PC-9 (cell line): ENCODE results near the gene SNAPC1. TPM values are rescaled to one million over a fixed set of nuclear protein-coding genes. Genes with fewer than 3 reads are reported as not detected.

Experiments used
- BruUV-seq: library from RNA; stranded (reverse); fragments of 400-500 nt; replicated peaks from 2 replicates; lab custom pipeline; 2021; lab: Mats Ljungman, UMichigan
- CTCF ChIA-PET: fragments of 300-600 bp; sonication (Branson Sonifier 250); formaldehyde crosslinking; loops from one replicate; lab custom pipeline; 2022; ENCODE audit warnings: antibody characterized with exemption; lab: Charles Lee
- POLR2A ChIA-PET: fragments of 300-600 bp; sonication (Branson Sonifier 250); formaldehyde crosslinking; loops from one replicate; lab custom pipeline; 2022; ENCODE audit warnings: antibody characterized with exemption; ENCODE audit not compliant: unreplicated experiment; lab: Charles Lee
- DNase-seq, 2 experiments: peaks; one replicate each; pipeline versions ENCODE4 v3.0.0 to v3.0.0-alpha.2; 2015 to 2022; ENCODE audit warnings: mixed read lengths in 1 of 2
- H2AFZ ChIP-seq: fragments of 200-600 bp; sonication (generic); 2 replicates; pipeline ENCODE4 v1.8.1; 2017; ENCODE audit warnings: antibody characterized with exemption
- H3F3A ChIP-seq: fragments of 200-600 bp; sonication (generic); 2 replicates; pipeline ENCODE4 v1.8.1; 2017; ENCODE audit warnings: antibody characterized with exemption, mild to moderate bottlenecking, low read depth; ENCODE audit not compliant: insufficient read depth
- H3K27ac ChIP-seq: fragments of 200-600 bp; sonication (generic); 2 replicates; pipeline ENCODE4 v1.6.1; 2016; ENCODE audit warnings: mixed run types
- H3K27me3 ChIP-seq: fragments of 200-600 bp; sonication (generic); 2 replicates; pipeline ENCODE4 v1.6.1; 2016; ENCODE audit warnings: low read depth, mixed run types; ENCODE audit not compliant: insufficient read depth
- H3K36me3 ChIP-seq: fragments of 200-600 bp; sonication (generic); 2 replicates; pipeline ENCODE4 v1.6.1; 2016; ENCODE audit warnings: low read depth, mixed run types
- H3K4me1 ChIP-seq: fragments of 200-600 bp; sonication (generic); replicated peaks from 2 replicates; pipeline ENCODE4 v1.6.1; 2016; ENCODE audit warnings: mixed run types; ENCODE audit not compliant: insufficient read depth
- H3K4me2 ChIP-seq: fragments of 200-600 bp; sonication (generic); 2 replicates; pipeline ENCODE4 v1.6.1; 2017; ENCODE audit warnings: mixed run types
- H3K4me3 ChIP-seq: fragments of 200-600 bp; sonication (generic); 2 replicates; pipeline ENCODE4 v1.6.1; 2016; ENCODE audit warnings: mixed run types
- H3K79me2 ChIP-seq: fragments of 200-600 bp; sonication (generic); 2 replicates; pipeline ENCODE4 v1.6.1; 2017; ENCODE audit warnings: low read depth, mixed run types
- H3K9me2 ChIP-seq: fragments of 200-600 bp; sonication (generic); 2 replicates; pipeline ENCODE4 v1.8.1; 2017; ENCODE audit warnings: mild to moderate bottlenecking; ENCODE audit not compliant: insufficient read depth
- H3K9me3 ChIP-seq: fragments of 200-600 bp; sonication (generic); 2 replicates; pipeline ENCODE4 v1.8.1; 2016; ENCODE audit warnings: low read depth; ENCODE audit not compliant: insufficient read depth
- H4K20me1 ChIP-seq: fragments of 200-600 bp; sonication (generic); 2 replicates; pipeline ENCODE4 v1.8.1; 2017; ENCODE audit not compliant: insufficient read depth
- CTCF ChIP-seq: fragments of 200-600 bp; sonication (generic); conservative IDR thresholded peaks from 2 replicates; pipeline ENCODE4 v1.6.1; 2017; ENCODE audit warnings: mixed run types, antibody characterized with exemption, mild to moderate bottlenecking, moderate library complexity
- EZH2 ChIP-seq: fragments of 200-600 bp; sonication (generic); IDR thresholded peaks from 2 replicates; pipeline ENCODE4 v1.8.0; 2017; ENCODE audit warnings: antibody characterized with exemption, low read depth
- intact Hi-C: fragments of 100-400 bp; cut with micrococcal nuclease; formaldehyde crosslinking; loops from one replicate; pipeline ENCODE4 v1.10.0; 2022; ENCODE audit not compliant: unreplicated experiment
- total RNA-seq: library from RNA; stranded (reverse); gene quantifications from 2 replicates; pipeline ENCODE4 v1.2.3, GENCODE V29; 2021

SNAPC1 gene
- total RNA-seq, 1 experiment from 2014 or later, result 18.0 TPM

- peak; percentile 93 to 95 for DNase-seq
- H3K79me2 ChIP-seq, result peaks cover 52% of the 10 kb centered on the region
- H3K4me3 ChIP-seq, result peak overlapping the region; percentile 67
- H2AFZ ChIP-seq, result peak overlapping the region; percentile 72; the same call in 1 of the 2 replicates
- H3F3A ChIP-seq, result peaks cover 75% of the 10 kb centered on the region
- no peak for TF ChIP-seq EZH2
- no peak for TF ChIP-seq CTCF
- no peaks in the 10 kb centered on the region for H3K9me3 ChIP-seq
- BruUV-seq, result TSS peak; percentile 64
- ChIA-PET CTCF (interaction anchor here (0.9 kb wide), 1 partner anchor 192 kb away, joined by 3 read pairs; no protein-coding TSS in a partner anchor), POLR2A (interaction anchor here (0.6 to 0.9 kb wide), 6 partner anchors 11 to 188 kb away, joined by 3 to 10 read pairs (median 4); partner anchors contain the start of gene SNAPC1)
- H3K4me1 ChIP-seq, result peaks cover 88% of the 10 kb centered on the region
- H3K4me2 ChIP-seq, result peak overlapping the region; percentile 85
- H4K20me1 ChIP-seq, result peaks cover 7% of the 10 kb centered on the region
- peak overlapping the region; percentile 89 for H3K27ac ChIP-seq
- intact Hi-C loops, result loop anchor here (1.0 to 5.0 kb wide), 8 partner anchors 11 to 288 kb away; partner anchors contain the start of genes HIF1A and SNAPC1
- H3K9me2 ChIP-seq, result no peaks in the 10 kb centered on the region
- peaks cover 27% of the 10 kb centered on the region for H3K36me3 ChIP-seq
- no peaks in the 10 kb centered on the region for H3K27me3 ChIP-seq
Measured at GRCh38 chr14:61750708-61751474, 11.3 kb upstream of the SNAPC1 start.

GRCh38 chr14:61751475-61751989 is 10.7 kb upstream of the SNAPC1 start:
- no peak for TF ChIP-seq EZH2
- no peak for TF ChIP-seq CTCF
- intact Hi-C loops, result loop anchor here (1.0 to 5.0 kb wide), 8 partner anchors 11 to 289 kb away; partner anchors contain the start of genes HIF1A and SNAPC1
- CTCF ChIA-PET, result interaction anchor here (0.9 kb wide), 1 partner anchor 192 kb away, joined by 3 read pairs; no protein-coding TSS in a partner anchor
- H3K27me3 ChIP-seq, result no peaks in the 10 kb centered on the region
- peak overlapping the region; percentile 89 for H3K27ac ChIP-seq
- BruUV-seq, result TSS peak; percentile 57
- H3K9me3 ChIP-seq, result no peaks in the 10 kb centered on the region
- H3K36me3 ChIP-seq, result peaks cover 25% of the 10 kb centered on the region
- H3K4me2 ChIP-seq, result peak overlapping the region; percentile 85
- H3K4me3 ChIP-seq, result peak overlapping the region; percentile 67
- H3K79me2 ChIP-seq, result peaks cover 48% of the 10 kb centered on the region
- DNase-seq, result peak in 1 of 2 experiments; percentile 39
- peaks cover 69% of the 10 kb centered on the region for H3F3A ChIP-seq
- no peaks in the 10 kb centered on the region for H3K9me2 ChIP-seq
- H3K4me1 ChIP-seq, result peaks cover 87% of the 10 kb centered on the region
- POLR2A ChIA-PET, result interaction anchor here (0.6 to 0.7 kb wide), 4 partner anchors 11 to 188 kb away, joined by 3 to 10 read pairs (median 4); partner anchors contain the start of gene SNAPC1
- H4K20me1 ChIP-seq, result peaks cover 7% of the 10 kb centered on the region
- peak overlapping the region; percentile 72; the same call in 1 of the 2 replicates for H2AFZ ChIP-seq

GRCh38 chr14:61752626-61753025 is 9.6 kb upstream of the SNAPC1 start:
- Histone ChIP-seq H4K20me1 (no peaks in the 10 kb centered on the region), H3K4me2 (peak overlapping the region; percentile 85; the same call in 1 of the 2 replicates)
- no TSS peak for BruUV-seq

More at GRCh38 chr14:61752626-61753025, 9.6 kb upstream of the SNAPC1 start:
- TF ChIP-seq EZH2 (no peak), CTCF (no peak)
- Histone ChIP-seq H3F3A (peaks cover 58% of the 10 kb centered on the region), H3K4me1 (peaks cover 76% of the 10 kb centered on the region), H2AFZ (no peak overlapping the region), H3K27ac (peak overlapping the region; percentile 89), H3K36me3 (peaks cover 14% of the 10 kb centered on the region), H3K9me2 (no peaks in the 10 kb centered on the region), H3K79me2 (peaks cover 37% of the 10 kb centered on the region), H3K9me3 (no peaks in the 10 kb centered on the region), H3K27me3 (no peaks in the 10 kb centered on the region), H3K4me3 (no peak overlapping the region)
- intact Hi-C loops, result loop anchor here (5.0 kb wide), 3 partner anchors 55 to 175 kb away; partner anchors contain the start of gene HIF1A
- ChIA-PET CTCF (interaction anchor here (0.6 kb wide), 1 partner anchor 267 kb away, joined by 4 read pairs; no protein-coding TSS in a partner anchor), POLR2A (interaction anchor here (0.6 to 1.4 kb wide), 4 partner anchors 9 to 274 kb away, joined by 4 to 16 read pairs (median 5); partner anchors contain the start of genes HIF1A and SNAPC1)
- peak; percentile 17 to 82 for DNase-seq
